Fibroblast of gingiva (primary cell): ENCODE data around the gene PKN1.

Experiments used
- DNase-seq: peaks from one replicate; pipeline ENCODE4 v3.0.0-alpha.2; 2011; ENCODE audit warnings: low read depth

PKN1 gene

DNA sequence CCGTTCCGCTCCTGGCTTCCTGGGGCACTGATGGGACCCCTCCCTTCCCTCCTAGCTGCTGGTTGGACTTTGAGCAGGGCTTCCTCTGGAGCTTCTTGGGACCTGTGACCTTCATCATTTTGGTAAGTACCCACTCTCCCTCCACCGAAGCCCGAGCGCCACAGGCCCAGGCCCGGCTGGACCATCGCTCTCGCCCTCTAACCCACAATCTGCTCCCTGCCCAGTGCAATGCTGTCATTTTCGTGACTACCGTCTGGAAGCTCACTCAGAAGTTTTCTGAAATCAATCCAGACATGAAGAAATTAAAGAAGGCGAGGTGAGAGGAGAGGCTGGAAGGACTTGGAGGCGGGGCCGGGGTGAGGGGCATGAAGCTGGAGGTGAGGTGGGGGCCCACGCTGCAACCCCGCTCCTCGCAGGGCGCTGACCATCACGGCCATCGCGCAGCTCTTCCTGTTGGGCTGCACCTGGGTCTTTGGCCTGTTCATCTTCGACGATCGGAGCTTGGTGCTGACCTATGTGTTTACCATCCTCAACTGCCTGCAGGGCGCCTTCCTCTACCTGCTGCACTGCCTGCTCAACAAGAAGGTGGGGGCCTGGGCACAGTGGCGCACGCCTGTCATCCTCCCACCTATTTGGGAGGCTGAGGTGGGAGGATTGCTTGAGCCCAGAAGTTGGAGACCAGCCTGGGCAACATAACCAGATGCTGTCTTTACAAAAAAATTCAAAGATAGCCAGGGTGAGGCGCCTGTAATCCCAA is 26.3 kb upstream of the PKN1 start:
- DNase-seq: no peak

DNA sequence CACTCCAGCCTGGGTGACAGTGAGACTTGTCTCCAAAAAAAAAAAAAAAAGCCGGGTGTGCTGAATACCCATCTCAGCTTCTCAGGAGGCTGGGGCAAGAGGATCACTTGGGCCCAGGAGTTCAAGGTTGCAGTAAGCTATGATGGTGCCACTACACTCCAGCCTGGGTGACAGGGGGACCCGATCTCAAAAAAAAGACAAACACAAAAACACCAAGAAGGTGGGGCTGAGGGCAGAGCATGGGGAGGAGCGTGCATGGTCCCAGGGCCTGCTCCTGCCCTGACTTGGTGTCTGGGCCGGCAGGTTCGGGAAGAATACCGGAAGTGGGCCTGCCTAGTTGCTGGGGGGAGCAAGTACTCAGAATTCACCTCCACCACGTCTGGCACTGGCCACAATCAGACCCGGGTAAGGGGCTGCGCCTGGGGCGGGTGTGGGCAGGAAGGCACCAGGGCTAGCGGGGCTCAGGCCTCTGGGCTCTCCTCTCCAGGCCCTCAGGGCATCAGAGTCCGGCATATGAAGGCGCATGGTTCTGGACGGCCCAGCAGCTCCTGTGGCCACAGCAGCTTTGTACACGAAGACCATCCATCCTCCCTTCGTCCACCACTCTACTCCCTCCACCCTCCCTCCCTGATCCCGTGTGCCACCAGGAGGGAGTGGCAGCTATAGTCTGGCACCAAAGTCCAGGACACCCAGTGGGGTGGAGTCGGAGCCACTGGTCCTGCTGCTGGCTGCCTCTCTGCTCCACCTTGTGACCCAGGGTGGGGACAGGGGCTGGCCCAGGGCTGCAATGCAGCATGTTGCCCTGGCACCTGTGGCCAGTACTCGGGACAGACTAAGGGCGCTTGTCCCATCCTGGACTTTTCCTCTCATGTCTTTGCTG is 25.3 kb upstream of the PKN1 start:
- DNase-seq: no peak

DNA sequence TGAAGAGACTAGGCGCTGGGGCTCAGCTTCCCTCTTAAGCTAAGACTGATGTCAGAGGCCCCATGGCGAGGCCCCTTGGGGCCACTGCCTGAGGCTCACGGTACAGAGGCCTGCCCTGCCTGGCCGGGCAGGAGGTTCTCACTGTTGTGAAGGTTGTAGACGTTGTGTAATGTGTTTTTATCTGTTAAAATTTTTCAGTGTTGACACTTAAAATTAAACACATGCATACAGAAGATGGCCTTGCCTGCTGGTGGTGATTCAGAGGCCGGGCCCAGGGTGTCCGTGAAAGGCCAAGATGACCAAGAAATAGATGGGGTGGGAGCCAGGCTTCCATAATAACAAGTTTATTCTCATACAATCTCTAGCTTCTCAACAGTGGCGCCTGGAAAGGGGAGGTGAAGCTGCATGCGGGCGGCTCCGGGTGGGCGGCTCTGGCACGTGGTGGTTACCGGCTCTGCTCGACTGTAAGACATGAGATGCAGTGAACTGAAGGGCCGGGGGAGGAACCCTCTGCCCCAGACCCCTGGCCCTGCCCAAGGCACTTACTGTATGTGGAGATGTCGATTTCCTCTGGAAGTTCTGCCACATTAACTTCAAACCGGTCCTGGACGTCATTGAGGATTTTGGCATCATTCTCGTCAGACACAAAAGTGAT is 24.5 kb upstream of the PKN1 start:
- DNase-seq: peak; percentile 17

GRCh38 chr19:14409146-14410023 is 23.7 kb upstream of the PKN1 start:
- no peak for DNase-seq

- DNase-seq: no peak
These were observed 22.7 kb upstream of the PKN1 start for GRCh38 chr19:14410091-14411051.

DNA sequence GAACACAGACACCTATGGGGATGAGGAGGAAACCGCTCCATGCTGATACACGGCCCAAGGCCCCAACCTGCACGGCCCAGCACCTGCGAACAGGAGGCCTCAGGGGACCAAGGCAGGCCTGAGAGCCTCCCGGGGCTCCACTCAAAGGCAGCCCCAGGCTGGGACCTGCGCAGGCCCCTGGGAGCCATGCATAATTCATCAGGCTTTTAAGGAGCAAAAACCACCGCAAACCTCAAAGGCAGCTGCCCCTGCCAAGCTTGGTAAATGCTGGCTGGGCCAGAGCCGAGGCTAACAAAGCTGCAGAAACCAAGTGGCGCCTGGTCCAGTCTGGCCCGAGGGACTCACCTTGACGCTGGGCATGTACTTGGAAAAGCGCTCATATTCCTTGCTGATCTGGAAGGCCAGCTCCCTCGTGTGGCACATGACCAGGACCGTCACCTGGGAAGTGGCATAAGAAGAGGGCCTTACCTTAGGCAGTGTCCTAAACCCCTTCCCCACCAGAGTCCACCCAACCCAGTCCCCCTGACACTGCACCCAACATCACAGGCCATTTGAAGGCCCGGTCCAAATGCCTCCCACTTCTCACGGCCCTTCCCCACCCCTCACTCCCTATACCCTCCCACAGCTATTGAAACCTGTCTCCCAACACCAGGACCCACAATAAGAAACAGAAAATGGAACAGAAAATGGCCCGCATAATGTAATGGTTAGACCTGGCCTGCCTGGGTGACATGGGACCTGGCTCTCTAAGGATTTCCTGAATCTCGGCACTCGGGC is 21.8 kb upstream of the PKN1 start:
- no peak for DNase-seq

DNA sequence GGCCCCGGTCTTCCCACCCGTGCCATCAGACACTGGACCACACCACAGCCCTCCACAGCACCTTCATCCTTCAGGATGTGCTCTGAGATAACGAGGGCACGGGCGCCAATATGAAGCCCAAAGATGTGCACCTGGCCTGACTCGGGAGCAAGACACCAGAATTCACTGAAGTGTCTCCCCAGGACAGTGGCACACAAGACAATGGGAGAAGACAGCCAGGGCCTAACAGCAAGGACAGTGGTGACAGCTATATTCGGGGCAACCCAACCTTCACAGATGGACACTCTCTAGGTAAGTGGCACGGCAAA is 21.2 kb upstream of the PKN1 start:
- no peak for DNase-seq

GRCh38 chr19:14412324-14412995 is 20.6 kb upstream of the PKN1 start:
- DNase-seq: no peak

DNA sequence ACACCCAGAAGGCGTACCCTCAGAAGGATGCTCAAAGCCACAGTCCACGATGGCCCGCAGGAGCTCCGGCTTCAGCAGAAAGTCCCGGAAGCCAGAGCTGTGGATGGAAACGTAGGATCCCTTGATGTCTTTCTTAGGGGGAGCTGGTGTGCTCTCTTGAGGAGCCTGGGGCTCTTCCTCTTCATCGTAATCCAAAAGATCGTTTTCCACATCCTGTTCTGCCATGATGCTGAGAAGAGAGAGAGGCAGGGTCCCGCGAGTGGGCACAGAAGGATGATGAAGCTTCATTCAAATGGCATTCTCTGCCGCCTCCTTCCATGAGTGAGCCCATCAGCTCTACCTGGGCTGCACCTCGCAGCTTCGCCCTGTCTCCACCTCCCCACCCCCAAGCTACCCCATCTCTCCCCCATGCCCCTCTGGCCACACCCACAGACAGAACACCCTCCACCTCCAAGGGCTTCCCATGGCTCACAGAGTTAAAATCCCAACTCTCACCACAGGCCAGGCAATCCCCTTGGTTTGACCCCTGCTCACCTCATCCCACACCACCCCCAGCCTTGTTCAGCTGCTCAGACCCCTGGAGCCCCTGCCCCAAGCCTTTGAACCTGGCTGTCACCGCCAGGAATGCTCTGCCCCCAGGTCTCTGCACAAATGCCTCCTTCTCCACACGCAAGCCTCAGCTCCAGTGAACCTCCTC is 20.0 kb upstream of the PKN1 start:
- DNase-seq: no peak

DNA sequence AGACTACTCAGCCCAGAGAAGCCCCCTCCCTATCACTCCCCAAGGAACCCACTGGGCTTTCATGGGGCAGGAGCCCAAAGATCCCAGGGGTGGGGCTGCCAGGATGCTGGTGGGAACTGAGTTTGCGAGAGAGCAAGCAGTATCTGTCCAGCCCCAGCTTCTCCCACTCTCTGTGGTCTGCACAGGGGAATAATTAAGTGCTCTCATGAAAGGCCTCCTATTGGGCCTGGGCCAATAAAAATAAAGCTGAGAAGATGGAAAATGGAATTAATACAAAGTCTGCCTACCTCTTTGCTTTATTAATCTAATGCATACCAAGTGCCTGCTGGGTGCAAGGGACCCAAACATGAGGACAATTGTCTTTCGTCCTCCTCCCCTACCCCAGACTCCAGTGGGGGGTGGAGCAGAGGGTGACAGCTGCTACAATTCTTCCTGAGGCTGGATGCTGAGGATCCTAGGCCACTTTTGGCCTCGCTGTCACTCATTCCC is 19.4 kb upstream of the PKN1 start:
- no peak for DNase-seq

DNA sequence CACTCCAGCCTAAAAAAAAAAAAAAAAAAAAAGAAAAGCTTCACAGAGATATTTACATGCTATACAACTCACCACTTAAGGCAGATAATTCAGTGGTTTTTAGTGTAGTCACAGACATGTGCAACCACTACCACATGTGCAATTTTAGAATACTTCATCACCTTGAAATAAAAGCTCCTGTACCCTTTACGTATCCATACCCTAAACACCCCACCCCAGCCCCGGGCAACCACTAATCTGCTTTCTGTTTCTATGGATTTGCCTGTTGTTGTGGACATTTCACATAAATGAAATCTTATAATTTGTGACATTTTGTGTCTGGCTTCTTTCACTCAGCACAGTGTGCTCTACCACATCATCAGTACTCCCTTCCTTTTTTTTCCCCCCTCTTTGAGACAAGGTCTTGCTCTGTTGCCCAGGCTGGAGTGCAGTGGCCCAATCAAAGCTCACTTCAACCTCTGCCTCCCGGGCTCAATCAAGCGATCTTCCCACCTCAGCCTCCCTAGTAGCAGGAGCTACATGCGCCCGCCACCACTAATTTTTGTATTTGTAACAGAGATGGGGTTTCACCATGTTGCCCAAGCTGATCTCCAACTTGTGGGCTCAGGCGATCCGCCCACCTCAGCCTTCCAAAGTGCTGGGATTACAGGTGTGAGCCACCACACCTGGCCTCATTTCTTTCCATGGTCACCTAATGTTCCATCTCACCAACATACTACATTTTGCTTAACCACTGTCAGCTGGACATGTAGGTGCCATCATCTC is 18.0 kb upstream of the PKN1 start:
- DNase-seq: no peak

GRCh38 chr19:14416817-14417231 is 16.3 kb upstream of the PKN1 start:
- DNase-seq: peak; percentile 73

DNA sequence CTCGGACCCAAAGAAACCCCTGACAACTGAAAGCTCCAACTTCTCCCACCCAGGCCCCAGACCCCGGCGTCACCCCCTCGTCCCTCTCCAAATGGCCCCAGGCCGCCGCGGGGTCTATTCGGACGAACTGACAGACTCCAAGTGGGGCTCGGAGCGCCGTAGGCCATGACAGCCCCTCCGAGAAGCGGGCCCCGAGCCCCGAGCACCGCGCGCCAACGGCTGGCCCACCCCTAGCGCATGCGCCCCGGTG is 14.3 kb upstream of the PKN1 start:
- DNase-seq: no peak

- peak; percentile 99 for DNase-seq
These were observed 13.8 kb upstream of the PKN1 start, which contains the start of gene DDX39A for GRCh38 chr19:14419106-14419813. Gene DDX39A, minus strand, starts transcription at chr19:14419341. Its CDS starts 6,121 bp downstream, at chr19:14413220.

DNA sequence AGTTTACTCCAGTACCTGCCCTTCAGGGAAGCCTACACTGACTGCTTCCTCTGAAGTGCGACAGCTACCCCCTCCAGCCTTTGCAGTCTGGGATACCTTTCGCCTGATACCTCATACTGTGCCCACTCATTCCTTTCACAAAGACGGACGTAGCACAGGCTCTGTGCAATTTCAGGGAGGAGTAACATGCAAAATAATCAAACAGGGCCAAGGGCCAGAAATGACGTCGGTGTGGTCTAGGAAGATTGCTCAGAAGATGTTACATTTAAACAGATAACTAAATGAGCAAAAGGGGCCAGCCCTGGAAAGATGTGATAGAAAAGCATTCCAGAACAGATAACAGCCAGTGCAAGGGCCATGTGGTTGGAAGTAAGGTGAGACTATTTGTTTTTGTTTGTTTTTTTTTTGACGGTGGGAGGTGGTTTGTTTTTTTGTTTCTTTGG is 7.4 kb upstream of the PKN1 start:
- DNase-seq: no peak

DNA sequence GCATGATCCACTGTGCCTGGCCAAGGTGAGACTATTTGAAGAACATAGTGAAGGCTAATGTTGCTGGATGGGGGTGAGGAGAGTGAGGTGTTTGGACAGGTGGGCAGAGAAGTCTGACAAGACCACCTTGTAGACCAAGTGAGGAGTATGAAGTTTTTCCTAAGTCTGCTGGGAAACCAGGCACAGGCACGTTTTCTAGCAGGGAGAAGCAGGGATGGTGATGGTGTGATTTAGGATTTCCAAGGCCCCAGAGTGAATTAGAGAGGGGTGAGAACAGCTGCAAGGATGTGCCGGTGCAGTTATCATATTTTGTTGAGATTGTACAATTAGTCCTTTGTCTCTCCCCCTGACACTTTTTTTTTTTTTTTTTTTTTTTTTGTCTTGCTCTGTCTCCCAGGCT is 5.6 kb upstream of the PKN1 start:
- no peak for DNase-seq

- DNase-seq: no peak
These were observed 4.2 kb upstream of the PKN1 start for GRCh38 chr19:14428882-14429416.
